GM21529 (cell line): ENCODE measurements around the gene TAF1.
"Not testable (repeated sequence)": the region's sequence is repeated elsewhere in the genome, so short reads cannot be mapped to it uniquely, and the experiment has no call there.

ENCODE experiments used
- ATAC-seq: cut with Tn5 transposase; IDR thresholded peaks from one replicate; pipeline ENCODE4 v1.9.1; 2021; ENCODE audit not compliant: unreplicated experiment

Gene TAF1

DNA sequence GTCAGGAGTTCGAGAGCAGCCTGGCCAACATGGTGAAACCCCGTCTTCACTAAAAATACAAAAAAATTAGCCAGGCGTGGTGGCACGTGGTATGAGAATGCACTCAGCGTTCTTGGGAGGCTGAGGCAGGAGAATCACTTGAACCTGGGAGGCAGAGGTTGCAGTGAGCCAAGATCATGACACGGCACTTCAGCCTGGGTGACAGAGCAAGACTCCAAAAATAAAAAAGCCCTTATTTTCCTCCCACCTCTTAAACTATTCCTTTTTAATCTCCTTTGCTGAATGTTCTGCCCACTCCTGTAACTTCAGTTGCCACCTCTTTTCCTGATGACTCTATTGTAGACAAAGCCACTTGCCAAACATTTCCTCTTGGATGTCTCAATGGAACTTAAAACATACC, 72.6 kb downstream of the TAF1 start:
- no peak for ATAC-seq

DNA sequence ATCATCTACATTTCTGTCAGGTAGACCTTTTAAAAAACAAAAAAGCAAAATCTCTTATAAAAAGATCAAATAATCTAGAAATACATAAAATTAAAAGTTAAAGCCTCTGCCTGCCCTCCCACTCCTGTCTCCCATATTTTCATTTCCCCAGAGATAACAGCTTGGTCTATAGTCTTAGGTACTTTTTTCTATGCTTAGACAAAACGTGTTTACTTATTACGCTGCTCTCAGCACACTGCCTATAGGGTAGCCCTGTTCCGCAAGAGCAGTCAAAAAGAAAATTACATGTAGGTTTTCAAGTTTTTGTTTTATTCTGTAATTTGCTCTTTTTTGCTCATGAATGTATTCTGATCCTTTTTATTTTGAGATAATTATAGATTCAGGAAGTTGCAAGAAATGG, 73.3 kb downstream of the TAF1 start:
- ATAC-seq = no peak

DNA sequence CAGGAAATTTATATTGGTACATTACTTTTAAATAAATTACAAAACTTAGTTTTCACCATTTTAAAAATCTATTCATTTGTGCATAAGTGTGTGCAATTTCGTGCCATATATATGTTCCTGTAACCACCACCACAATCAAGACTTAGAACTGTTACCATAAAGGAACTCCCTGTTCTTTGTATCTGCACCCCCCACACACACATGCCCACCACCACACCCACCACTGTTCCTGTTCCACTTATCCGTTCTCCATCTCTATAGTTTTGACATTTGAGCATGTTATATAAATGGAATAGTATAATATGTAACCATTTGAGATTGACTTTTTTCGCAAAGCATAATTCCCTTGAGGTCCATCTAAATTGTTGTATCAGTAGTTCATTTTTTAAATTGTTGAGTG, 73.7 kb downstream of the TAF1 start:
- ATAC-seq = no peak

DNA sequence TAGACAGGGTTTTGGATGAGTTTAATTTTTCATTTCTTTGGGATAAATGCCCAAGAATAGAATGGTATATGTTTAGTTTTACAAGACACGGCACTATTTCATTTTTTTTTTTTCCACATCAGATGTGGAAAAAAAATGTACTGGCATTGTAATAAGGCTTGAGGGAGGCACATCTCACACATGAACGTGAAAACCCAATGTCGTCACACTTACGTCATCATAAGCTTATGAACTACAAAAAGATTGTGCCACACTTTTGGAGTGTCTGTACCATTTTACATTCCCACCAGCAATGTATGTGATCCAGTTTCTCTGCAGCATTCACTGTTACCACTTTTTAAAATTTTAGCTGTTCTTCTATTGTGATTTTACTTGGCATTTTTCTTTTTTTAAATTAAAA, 74.2 kb downstream of the TAF1 start:
- ATAC-seq = no peak

DNA sequence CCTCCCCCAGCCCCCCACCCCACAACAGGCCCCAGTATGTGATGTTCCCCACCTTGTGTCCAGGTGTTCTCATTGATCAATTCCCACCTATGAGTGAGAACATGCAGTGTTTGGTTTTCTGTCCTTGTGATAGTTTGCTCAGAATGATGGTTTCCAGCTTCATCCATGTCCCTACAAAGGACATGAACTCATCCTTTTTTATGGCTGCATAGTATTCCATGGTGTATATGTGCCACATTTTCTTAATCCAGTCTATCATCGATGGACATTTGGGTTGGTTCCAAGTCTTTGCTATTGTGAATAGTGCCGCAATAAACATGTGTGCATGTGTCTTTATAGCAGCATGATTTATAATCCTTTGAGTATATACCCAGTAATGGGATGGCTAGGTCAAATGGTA, 75.7 kb downstream of the TAF1 start:
- ATAC-seq = not testable (repeated sequence)

DNA sequence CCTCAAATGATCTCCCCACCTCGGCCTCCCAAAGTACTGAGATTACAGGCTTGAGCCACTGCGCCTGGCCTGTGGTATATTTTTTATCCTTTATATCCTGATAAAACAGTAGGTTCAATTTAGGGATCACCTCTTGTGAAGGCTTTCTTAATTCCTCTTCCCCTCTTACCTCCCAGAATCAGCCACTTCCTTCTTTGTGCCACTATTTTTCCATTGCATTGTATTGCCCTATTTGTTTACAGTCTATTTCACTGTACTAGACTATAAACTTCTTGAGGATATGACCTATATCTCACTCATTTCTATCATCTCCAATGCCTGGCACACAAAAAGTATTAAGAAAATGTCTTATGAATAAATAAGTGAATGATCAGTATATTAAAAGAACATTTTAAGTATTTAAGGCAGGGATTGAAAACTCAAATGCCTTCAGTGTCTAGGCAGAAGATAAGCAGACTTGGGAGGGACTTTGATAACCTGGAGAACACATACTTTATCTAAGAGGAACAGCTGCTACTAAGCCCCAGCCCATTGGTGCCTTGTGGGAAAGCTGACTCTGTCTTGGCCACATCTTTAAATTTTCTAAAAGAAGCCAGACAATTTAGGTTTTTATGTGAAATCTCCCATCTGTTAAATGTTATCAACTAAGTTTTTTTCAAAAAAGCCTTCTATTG, 84.4 kb downstream of the TAF1 start:
- ATAC-seq = no peak

DNA sequence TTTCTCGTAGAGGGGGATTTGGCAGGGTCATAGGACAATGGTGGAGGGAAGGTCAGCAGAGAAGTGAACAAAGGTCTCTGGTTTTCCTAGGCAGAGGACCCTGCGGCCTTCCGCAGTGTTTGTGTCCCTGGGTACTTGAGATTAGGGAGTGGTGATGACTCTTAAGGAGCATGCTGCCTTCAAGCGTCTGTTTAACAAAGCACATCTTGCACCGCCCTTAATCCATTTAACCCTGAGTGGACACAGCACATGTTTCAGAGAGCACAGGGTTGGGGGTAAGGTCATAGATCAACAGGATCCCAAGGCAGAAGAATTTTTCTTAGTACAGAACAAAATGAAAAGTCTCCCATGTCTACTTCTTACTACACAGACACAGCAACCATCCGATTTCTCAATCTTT, 85.4 kb downstream of the TAF1 start:
- not testable (repeated sequence) for ATAC-seq

DNA sequence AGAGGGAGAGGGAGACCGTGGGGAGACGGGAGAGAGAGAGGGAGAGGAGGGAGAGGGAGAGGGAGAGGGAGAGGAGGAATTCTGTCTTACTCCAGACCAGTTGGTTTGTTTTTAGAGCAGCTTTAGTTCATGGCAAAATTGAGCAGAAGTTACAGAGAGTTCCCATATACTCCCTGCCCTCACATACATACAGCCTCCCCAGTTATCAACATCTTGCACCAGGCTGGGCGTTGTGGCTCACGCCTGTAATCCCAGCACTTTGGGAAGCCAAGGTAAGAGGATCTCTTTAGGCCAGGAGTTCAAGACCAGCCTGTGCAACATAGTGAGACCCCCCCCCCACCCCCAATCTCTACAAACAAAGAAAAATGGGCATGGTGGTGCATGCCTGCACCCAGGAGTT, 86.9 kb downstream of the TAF1 start:
- ATAC-seq = no peak

DNA sequence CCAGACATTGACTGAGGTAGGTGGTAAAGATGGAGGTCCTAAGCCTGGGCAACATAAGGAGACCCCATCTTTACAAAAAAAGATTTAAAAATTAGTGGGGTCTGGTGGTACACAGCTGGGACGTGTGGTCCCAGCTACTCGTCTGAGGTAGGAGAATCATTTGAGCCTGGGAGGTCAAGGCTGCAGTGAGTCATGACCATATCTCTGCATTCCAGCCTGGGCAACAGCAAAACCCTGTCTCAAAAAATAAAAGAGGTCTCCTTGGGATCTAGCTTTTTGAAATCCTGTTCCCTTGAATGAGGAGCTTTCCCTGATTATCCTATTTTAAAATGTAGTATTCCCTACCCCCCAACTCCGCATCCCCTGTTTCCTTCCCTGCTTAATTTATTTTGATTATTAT, 88.1 kb downstream of the TAF1 start:
- no peak for ATAC-seq

DNA sequence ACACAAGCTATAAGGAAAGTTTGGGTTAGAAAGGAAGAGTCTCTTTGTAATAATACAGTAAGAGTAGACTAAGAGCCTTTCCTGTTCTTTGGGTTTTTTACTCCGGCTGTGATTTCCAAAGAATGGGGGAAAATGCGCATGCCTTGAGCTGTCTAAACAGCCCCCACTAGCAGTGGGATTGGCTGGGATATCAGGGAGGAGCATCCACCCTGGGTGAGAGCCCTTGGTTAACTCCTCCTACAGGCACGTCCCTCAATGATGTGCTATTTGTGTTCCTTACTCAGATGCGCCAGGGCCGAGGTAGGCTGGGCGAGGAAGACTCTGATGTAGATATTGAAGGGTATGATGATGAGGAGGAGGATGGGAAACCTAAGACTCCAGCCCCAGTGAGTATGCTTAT, 92.7 kb downstream of the TAF1 start:
- ATAC-seq = no peak

DNA sequence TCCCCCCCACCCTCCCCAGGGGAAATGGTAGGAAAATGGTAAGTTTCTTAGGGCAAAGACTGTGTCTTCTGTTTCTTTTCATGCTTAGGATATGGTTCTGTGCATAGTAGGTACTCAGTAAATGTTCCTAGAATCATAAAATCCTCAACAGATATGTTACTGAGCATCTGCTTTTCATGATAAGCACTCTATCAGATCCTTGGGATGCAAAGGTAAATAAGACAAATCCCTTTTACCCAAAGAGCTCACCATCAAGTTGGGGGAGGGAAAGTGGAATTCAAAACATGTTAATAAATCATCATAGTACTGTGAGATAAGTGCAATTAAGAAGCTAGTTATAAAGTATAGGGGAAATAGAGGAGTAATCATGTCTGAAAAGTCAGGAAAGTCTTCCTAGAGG, 98.8 kb downstream of the TAF1 start:
- no peak for ATAC-seq

DNA sequence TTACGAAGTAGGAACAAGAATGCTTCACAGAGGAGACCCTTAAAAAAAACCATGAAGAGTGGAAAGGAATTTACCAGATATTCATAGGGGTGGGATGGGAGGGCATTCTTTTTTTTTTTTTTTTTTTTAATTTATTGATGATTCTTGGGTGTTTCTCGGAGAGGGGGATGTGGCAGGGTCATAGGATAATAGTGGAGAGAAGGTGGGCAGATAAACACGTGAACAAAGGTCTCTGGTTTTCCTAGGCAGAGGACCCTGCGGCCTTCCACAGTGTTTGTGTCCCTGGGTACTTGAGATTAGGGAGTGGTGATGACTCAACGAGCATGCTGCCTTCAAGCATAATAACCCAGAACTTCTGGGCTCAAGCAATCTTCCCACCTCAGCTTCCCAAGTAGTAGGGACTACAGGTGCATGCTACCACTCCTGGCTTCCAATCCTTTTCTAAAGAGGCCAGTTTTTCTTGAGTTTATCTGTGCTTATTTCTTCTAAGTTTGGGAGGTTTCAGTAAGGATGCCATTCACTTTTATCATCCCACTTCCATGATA, 100.9 kb downstream of the TAF1 start:
- ATAC-seq = no peak

DNA sequence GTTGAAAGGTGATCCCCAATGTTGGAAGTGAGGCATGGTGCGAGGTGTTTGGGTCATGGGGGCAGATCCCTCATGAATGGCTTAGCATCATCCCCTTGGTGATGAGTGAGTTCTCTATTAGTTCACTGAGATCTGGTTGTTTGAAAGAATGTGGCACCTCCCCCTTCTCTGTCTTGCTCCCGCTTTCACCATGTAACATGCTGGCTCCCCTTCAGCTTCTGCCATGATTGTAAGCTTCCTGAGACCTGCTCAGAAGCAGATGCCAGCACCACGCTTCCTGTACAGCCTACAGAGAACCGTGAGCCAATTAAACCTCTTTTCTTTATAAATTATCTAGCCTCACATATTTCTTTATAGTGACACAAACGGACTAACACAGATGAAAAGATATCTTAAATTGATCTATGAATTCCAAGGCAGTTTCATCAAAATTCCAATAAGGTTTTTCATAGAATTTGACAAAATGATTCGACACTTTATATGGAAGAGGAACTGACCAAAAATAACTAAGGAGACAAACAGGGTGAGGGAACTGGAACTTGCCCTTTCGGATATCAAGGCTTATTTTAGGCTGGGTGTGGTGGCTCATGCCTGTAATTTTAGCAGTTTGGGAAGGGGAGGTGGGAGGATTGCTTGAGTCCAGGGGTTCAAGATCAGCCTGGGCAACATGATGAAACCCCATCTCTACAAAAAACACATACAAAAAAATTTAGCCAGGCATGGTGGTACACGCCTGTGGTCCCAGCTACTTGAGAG, 109.8 kb downstream of the TAF1 start:
- no peak for ATAC-seq

DNA sequence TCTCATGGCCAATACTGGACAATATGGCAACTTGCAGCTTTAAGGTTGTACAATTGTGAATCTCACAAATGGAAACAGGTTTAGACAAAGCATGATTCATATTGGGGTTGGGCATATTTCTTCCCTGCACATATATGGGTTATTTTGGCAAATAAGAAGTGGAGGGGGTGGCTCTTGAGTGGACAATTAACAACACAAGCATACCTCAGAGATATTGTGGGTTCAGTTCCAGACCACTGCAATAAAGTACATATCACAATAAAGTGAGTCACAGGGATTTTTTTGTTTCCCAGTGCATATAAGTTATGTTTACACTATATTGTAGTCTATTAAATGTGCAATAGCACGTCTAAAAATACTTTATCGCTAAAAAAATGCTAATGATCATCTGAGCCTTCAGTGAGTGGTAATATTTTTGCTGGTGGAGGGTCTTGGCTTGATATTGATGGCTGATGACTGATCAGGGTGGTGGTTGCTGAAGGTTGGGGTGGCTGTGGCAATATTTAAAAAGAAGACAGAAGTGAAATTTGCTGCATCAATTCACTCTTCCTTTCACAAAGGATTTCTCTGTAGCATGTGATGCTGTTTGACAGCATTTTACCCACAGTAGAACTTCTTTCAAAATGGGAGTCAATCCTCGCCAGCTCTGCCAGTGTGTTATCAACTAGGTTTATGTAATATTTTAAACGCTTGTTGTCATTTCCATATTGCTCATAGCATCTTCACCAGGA, 116.2 kb downstream of the TAF1 start:
- no peak for ATAC-seq

DNA sequence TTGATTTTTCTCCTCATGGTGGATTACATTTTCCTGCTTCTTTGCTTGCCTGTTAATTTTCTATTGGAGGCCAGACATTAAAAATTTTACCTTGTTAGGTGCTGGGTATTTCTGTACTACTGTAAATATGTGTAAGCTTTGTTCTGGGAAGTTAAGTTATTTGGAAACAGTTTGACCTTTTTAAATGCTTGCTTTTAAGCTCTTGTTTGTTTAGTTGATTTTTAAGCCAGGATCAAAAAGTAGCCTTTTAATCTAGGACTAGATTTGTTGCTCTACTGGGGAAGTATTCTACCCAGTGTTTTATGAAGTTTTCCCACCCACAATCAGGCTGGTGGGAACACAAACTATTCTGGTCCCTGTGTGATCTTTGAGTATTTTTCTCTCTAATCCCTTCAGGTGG, 121.7 kb downstream of the TAF1 start:
- ATAC-seq = no peak

DNA sequence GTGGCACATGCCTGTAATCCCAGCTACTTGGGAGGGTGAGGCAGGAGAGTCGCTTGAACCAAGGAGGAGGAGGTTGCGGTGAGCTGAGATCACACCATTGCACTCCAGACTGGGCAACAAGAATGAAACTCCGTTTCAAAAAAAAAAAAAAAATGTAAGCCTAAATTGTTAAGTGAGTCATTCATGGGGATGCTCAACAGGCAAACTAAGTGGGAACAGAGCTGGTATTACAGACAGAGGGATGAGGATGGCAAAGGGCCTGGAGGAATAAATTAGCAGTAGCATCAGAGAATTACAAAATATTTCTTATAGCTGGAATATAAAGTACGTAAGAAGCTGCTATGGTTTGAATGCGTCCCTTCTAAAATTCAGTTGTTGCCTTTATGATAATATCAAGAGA, 123.4 kb downstream of the TAF1 start:
- ATAC-seq = no peak

DNA sequence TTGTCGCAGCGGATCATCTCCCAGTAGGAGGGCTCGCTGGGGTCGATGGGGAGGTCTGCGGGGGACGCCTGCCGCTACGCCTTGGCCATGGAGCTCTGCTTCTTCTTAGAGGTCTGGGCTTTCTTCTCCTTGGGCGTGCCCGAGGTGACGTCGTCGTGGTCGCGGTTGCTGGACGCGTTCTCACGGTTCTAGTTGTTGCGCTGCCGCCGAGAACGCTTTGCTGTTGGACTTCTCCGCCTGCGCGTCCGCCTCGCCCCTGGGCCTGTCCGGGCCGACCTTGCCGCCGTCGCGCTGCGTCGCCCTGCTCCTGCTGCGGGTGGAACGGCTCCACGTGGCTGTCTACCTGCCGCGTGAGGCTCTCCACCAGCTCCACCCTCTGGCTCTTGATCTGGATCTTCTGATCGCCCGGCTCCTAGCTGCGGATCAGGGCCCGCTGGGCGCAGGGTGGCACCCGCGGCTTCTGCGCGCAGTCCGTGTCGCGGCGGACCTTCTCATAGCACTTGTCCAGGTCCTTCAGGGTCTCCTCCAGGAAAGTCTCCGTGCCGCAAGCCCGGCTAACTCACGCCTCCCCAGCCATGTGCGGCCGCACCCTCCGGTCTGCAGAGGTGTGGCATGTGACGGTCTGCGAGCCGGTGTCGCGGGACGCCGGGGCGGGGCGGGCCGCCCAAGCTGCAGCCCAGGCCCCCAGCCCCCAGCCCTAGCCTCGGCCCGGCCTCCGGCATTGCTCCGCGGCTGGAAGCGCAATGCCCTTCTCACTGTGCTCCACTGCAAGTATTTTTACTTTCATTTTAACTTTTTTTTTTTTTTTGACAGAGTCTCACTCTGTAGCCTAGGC, 126.3 kb downstream of the TAF1 start:
- ATAC-seq = peak; percentile 57

DNA sequence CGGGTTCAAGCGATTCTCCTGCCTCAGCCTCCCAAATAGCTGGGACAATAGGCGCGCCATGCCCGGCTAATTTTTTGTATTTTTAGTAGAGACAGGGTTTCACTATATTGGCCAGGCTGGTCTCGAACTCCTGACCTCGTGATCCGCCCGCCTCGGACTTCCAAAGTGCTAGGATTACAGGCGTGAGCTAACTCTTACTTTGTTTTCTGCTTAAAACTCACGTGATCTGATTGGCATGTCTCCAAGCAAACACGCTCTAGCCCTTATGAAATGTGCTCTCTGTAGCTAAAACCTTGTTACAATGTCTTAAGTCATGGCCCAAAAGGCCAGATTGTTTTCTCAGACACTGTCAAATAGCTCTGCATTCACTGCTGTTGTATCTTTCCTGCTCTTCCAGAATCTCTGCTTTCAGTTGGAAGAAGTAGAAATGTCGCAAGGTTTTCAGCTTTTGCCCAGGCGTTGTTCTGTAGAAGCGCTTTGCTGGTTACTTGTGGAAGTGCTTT, 127.0 kb downstream of the TAF1 start:
- no peak for ATAC-seq

DNA sequence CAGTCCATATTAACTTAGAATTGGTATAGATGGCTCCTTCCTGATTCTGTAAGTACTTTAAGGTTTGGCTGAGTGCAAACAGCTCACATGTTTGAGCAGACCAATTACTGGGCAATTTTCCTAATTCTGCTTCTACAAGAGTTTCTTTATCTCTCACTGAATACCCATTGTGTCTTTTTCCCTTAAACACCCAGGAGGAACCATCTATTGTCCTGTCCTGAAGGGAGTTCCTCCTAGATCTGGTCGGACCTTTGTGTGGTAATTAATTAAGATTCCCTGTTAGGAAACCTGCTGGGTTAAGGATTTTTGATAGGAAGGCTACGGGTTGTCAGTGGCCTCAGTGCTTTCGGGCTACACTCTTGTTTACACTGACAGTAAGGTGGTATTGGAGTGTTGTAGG, 129.8 kb downstream of the TAF1 start:
- not testable (repeated sequence) for ATAC-seq

DNA sequence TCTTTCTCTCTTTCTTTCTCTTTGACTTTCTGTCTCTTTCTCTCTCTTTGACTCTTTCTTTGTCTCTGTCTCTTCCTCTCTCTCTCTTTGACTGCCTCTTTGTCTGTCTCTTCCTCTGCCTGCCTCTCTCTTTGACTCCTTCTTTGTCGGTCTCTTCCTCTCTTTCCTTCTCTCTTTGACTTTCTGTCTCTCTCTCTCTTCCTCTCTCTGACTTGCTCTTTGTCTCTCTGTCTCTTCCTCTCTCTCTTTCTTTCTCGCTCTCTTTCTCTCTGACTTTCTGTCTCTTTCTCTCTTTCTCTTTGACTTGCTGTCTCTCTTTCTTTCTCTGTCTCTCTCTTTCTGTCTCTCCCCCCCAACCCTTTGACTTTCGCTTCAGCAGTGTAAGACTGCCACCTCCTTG, 130.3 kb downstream of the TAF1 start:
- ATAC-seq = no peak

DNA sequence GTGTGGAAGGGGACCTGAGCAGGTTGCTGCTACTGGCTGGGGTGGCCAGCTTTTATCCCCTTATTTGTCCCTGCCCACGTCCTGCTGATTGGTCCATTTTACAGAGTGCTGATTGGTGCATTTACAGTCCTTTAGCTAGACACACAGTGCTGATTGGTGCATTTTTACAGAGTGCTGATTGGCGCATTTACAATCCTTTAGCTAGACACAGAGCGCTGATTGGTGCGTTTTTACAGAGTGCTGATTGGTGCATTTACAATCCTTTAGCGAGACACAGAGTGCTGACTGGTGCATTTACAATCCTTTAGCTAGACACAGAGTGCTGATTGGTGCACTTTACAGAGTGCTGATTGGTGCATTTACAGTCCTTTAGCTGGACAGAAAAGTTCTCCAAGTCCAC, 135.9 kb downstream of the TAF1 start:
- ATAC-seq = not testable (repeated sequence)
